Epithelial cell of proximal tubule (primary cell): ENCODE results near the gene USP21. TPM values are rescaled to one million over a fixed set of nuclear protein-coding genes. Genes with fewer than 3 reads are reported as not detected.

Experiments used
- DNase-seq: peaks from one replicate; pipeline ENCODE4 v3.0.0-alpha.2; 2011; ENCODE audit warnings: low read depth
- H3K4me3 ChIP-seq: 2 replicates; pipeline ENCODE4 v1.5.1; 2011; ENCODE audit warnings: low read depth, mild to moderate bottlenecking, low read length
- total RNA-seq: library from RNA; depleted of rRNA; stranded (reverse); fragments of >200 nt; gene quantifications from 2 replicates; pipeline ENCODE4 v1.2.3, GENCODE V29; 2015
- TF ChIP-seq, protein P1 (sequence below): conservative IDR thresholded peaks from 2 replicates; pipeline ENCODE4 v1.5.1; 2012; ENCODE audit warnings: low read depth, mild to moderate bottlenecking, low read length

The USP21 gene
- total RNA-seq, 1 donor from 2014 or later = 20.6 TPM

GRCh38 chr1:161163793-161164192 is 4.5 kb downstream of the USP21 start:
- TF ChIP-seq, protein P1, sequence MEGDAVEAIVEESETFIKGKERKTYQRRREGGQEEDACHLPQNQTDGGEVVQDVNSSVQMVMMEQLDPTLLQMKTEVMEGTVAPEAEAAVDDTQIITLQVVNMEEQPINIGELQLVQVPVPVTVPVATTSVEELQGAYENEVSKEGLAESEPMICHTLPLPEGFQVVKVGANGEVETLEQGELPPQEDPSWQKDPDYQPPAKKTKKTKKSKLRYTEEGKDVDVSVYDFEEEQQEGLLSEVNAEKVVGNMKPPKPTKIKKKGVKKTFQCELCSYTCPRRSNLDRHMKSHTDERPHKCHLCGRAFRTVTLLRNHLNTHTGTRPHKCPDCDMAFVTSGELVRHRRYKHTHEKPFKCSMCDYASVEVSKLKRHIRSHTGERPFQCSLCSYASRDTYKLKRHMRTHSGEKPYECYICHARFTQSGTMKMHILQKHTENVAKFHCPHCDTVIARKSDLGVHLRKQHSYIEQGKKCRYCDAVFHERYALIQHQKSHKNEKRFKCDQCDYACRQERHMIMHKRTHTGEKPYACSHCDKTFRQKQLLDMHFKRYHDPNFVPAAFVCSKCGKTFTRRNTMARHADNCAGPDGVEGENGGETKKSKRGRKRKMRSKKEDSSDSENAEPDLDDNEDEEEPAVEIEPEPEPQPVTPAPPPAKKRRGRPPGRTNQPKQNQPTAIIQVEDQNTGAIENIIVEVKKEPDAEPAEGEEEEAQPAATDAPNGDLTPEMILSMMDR = no peak
- no peak for DNase-seq
- no peak overlapping the region for H3K4me3 ChIP-seq

- no peak for DNase-seq
- TF ChIP-seq, protein P1 = no peak
- H3K4me3 ChIP-seq = peak overlapping the region; percentile 74
Observed at GRCh38 chr1:161164901-161165610, 5.8 kb downstream of the USP21 start.

- TF ChIP-seq, protein P1 = peak; percentile 63
- peak; percentile 92 for DNase-seq
- H3K4me3 ChIP-seq = peak within 1 kb of the TSS; percentile 74
Observed at GRCh38 chr1:161165742-161166668, 6.7 kb downstream of the USP21 start, which contains the start of gene PPOX. Gene PPOX, plus strand, starts transcription at chr1:161166426. Its CDS starts 422 bp downstream, at chr1:161166848.

DNA sequence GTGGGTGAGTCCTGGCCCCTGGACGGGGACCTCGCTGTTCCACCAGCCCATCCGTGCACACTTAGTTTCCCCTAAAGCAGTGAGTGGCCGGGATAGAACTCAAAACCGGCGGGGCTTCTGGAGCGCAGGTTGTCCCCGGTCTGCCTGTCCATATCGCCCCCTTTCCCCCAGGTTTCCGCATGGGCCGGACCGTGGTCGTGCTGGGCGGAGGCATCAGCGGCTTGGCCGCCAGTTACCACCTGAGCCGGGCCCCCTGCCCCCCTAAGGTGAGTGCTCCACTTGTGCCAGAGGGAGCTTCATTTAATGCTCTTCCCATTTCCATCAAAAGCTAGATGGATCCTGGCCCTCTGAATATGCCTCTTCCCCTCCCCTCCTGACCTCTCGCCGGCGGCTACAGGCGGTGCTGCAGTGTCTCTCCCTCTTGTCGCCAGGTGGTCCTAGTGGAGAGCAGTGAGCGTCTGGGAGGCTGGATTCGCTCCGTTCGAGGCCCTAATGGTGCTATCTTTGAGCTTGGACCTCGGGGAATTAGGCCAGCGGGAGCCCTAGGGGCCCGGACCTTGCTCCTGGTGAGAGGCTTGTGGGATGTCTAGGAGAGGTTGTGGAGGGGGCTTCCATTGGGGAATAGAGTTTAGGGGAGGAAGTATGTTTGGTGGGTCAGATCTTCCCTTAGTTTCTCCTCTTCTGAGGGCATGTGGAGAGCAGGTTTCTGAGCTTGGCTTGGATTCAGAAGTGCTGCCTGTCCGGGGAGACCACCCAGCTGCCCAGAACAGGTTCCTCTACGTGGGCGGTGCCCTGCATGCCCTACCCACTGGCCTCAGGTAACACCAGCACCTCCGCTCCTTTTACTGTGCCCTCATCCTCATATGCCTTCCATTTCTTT is 7.6 kb downstream of the USP21 start:
- TF ChIP-seq, protein P1 = no peak
- no peak for DNase-seq
- peak overlapping the region; percentile 74 for H3K4me3 ChIP-seq

DNA sequence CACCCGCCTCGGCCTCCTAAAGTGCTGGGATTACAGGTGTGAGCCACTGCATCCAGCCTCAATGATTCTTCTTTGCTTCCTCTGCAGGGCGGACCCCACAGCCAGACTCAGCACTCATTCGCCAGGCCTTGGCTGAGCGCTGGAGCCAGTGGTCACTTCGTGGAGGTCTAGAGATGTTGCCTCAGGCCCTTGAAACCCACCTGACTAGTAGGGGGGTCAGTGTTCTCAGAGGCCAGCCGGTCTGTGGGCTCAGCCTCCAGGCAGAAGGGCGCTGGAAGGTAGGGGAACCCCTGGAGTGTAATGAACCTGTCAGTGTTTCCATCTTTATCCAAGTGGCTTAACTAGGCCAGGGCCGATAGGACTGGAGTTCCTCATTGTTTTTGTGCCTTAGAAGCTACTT is 9.6 kb downstream of the USP21 start:
- H3K4me3 ChIP-seq = no peak overlapping the region
- DNase-seq = no peak
- TF ChIP-seq, protein P1 = no peak

DNA sequence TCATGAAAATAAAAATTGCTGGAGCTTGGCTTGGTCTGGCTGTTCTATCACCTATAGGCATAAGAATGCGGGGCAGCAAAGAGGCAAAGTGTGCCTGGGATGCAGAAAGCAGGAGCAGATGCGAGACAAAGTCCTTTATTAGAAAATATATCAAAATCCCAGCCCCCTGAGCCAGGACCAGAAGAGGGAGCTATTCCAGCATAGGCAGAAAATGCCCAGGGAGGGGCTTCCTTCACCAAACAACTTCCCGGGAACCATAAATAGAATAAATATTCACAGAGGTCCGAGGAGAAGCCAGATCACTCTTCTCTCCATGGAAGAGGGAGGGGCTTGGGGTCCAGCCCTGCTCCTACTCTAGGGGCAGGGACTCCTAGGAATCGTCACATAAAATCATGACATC is 11.9 kb downstream of the USP21 start:
- DNase-seq = no peak
- TF ChIP-seq, protein P1 = peak; percentile 39
- H3K4me3 ChIP-seq = no peak overlapping the region
